Uterus (tissue), 2 donors: ENCODE results near the gene CAMTA2.

ENCODE experiments used
- POLR2A ChIP-seq, 2 donors: fragments of 450-650 bp; IDR thresholded peaks; one replicate each; pipeline ENCODE4 v1.6.1; 2016; ENCODE audit warnings: antibody characterized with exemption in 2 of 2, mild to moderate bottlenecking in 1 of 2, moderate library complexity in 1 of 2
- TF ChIP-seq, protein P1 (sequence below), 4 experiments: fragments of 200-600 bp in 2 of 4; fragments of 450-650 bp in 2 of 4; sonication (generic) in 2 of 4; IDR thresholded peaks; one replicate each; pipeline ENCODE4 v1.5.1; 2016 to 2019; ENCODE audit warnings: antibody characterized with exemption in 4 of 4, mild to moderate bottlenecking in 2 of 4, moderate library complexity in 1 of 4

DNA sequence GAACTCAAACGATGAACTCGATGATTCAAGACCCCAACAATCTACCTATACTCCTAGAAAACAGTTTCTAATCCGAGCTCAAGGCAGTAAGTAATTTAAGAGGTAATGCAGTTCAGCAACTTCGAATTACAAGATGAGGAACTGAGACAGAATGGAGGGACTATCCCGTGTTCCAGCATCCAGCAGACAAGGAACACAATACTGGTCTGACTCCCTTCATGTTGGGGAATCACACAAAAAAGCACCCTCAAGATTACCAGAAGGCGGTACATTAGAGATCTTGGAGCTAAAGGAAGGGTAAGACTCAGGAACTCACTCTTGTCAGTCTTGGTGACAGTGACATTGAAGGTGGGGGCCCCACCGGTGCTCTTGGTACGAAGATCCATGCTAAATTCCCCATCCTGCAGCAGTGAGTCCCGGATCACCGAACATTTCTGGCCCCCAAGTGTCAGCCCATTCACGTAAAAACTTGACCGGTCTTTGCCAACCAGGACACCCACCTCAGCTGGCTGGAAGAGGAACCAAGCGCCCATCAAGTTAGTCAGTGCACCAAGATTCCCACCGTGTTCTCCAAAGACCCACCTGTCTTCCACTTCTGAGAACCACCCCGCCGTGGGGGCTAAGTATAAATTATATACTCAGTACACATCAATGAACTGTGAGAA, 41.0 kb downstream of the CAMTA2 start:
- no peak for TF ChIP-seq POLR2A (IDR thresholded peaks at IDR 0.05)
- TF ChIP-seq, protein P1, sequence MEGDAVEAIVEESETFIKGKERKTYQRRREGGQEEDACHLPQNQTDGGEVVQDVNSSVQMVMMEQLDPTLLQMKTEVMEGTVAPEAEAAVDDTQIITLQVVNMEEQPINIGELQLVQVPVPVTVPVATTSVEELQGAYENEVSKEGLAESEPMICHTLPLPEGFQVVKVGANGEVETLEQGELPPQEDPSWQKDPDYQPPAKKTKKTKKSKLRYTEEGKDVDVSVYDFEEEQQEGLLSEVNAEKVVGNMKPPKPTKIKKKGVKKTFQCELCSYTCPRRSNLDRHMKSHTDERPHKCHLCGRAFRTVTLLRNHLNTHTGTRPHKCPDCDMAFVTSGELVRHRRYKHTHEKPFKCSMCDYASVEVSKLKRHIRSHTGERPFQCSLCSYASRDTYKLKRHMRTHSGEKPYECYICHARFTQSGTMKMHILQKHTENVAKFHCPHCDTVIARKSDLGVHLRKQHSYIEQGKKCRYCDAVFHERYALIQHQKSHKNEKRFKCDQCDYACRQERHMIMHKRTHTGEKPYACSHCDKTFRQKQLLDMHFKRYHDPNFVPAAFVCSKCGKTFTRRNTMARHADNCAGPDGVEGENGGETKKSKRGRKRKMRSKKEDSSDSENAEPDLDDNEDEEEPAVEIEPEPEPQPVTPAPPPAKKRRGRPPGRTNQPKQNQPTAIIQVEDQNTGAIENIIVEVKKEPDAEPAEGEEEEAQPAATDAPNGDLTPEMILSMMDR (IDR thresholded peaks at IDR 0.05), result no peak
